HL-60/S4 treated with retinoic acid at 250 ng/mL for 4 days and 3 days (cell line): ENCODE data around the gene LRRC8D.

ENCODE experiments used
- in situ Hi-C: fragments of 300-500 bp; cut with MboI; formaldehyde crosslinking; loops from 2 replicates; pipeline ENCODE4 v1.7.0; 2022; ENCODE audit warnings: low sequenced_read_pairs

LRRC8D gene

GRCh38 chr1:89831462-89832120 is 10.8 kb downstream of the LRRC8D start:
- in situ Hi-C loops = no loop called here

- in situ Hi-C loops = no loop called here
Observed at GRCh38 chr1:89832496-89833127, 11.8 kb downstream of the LRRC8D start.

GRCh38 chr1:89833183-89834082 is 12.6 kb downstream of the LRRC8D start:
- in situ Hi-C loops = no loop called here

- in situ Hi-C loops = no loop called here
Observed at GRCh38 chr1:89834083-89834704, 13.4 kb downstream of the LRRC8D start.

GRCh38 chr1:89836252-89837035 is 15.6 kb downstream of the LRRC8D start:
- in situ Hi-C loops = no loop called here

GRCh38 chr1:89837036-89837481 is 16.2 kb downstream of the LRRC8D start:
- in situ Hi-C loops = no loop called here

- in situ Hi-C loops = no loop called here
Observed at GRCh38 chr1:89837510-89837909, 16.7 kb downstream of the LRRC8D start.

GRCh38 chr1:89839516-89839915 is 18.7 kb downstream of the LRRC8D start:
- in situ Hi-C loops = no loop called here

GRCh38 chr1:89841507-89841906 is 20.7 kb downstream of the LRRC8D start:
- in situ Hi-C loops = no loop called here

- in situ Hi-C loops = no loop called here
Observed at GRCh38 chr1:89842567-89843272, 21.9 kb downstream of the LRRC8D start.

- in situ Hi-C loops = no loop called here
Observed at GRCh38 chr1:89843273-89844130, 22.7 kb downstream of the LRRC8D start.

GRCh38 chr1:89844241-89844807 is 23.5 kb downstream of the LRRC8D start:
- in situ Hi-C loops = no loop called here

GRCh38 chr1:89844860-89845259 is 24.0 kb downstream of the LRRC8D start:
- in situ Hi-C loops = no loop called here

- in situ Hi-C loops = no loop called here
Observed at GRCh38 chr1:89847191-89847729, 26.4 kb downstream of the LRRC8D start.

GRCh38 chr1:89850844-89851415 is 30.1 kb downstream of the LRRC8D start:
- in situ Hi-C loops = no loop called here

- in situ Hi-C loops = no loop called here
Observed at GRCh38 chr1:89854140-89854539, 33.3 kb downstream of the LRRC8D start.

- in situ Hi-C loops = no loop called here
Observed at GRCh38 chr1:89855413-89856123, 34.7 kb downstream of the LRRC8D start.
